ENCODE data around the gene FAAH. TPM values are rescaled to one million over a fixed set of nuclear protein-coding genes. Genes with fewer than 3 reads are reported as not detected.

FAAH gene
- total RNA-seq, 2 experiments from 2014 or later, result 3.1 to 3.9 TPM

DNA sequence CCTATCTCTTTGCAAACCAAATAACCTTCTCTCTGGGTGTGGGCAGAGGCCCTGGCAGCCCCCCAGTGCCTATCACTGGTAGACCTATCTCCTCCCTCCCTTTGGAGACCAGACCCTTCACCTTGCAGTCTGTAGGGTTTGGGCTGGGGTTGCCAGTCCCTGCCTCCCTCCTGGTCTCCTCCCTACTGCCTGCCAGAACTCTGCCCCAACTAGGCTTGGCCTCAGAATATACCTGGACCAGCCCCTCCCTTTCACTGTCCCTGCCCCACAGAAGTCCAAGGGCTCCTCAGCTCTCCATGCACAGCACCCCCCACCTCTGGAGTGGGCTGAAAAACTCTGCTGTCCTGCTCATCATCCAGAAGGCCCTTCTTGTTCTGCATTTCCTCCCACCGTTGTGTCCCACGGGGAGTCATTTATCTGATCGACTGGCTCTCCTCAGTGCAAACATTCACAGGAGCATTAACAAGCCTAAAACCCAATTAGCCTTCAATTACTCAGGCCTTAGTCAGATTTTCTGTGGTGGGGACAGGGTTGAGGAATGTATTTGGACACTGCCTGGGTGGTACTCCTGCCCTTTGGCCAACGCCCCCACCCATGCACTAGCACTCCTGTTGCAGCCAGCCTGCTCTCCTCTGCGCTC, 67.8 kb downstream of the FAAH start:
- H3K27ac Mint-ChIP-seq, result no peak overlapping the region
- peaks cover 55% of the 10 kb centered on the region for H3K27me3 Mint-ChIP-seq
- CTCF ChIA-PET, result interaction anchor here (1.0 kb wide), 1 partner anchor 20 kb away, joined by 4 read pairs; no protein-coding TSS in a partner anchor
- no peaks in the 10 kb centered on the region for H3K36me3 Mint-ChIP-seq
- H3K9me3 Mint-ChIP-seq (ENCODE audit: low read depth), result no peaks in the 10 kb centered on the region
- H3K4me3 Mint-ChIP-seq, result no peak overlapping the region
- peaks cover 2% of the 10 kb centered on the region for H3K4me1 Mint-ChIP-seq
- DNase-seq (no peak), ATAC-seq (no peak)

Other genes with a start within 250 kb of the FAAH start
- not detected for gene TSPAN1, start 219.2 kb upstream of the FAAH start, total RNA-seq
- gene P3R3URF, start 217.8 kb upstream of the FAAH start, total RNA-seq, result not detected
- gene POMGNT1, start 195.9 kb upstream of the FAAH start, total RNA-seq, result 10 to 100 TPM; 32.2 to 37.6 TPM
- not detected for gene LURAP1, start 191.0 kb upstream of the FAAH start, total RNA-seq
- 10 to 100 TPM; 57.2 to 85.3 TPM for gene RAD54L, start 146.6 kb upstream of the FAAH start, total RNA-seq
- 10 to 100 TPM; 33.4 to 44.7 TPM for gene LRRC41, start 90.7 kb upstream of the FAAH start, total RNA-seq
- 100 to 1,000 TPM; 279 to 302 TPM for gene UQCRH, start 90.6 kb upstream of the FAAH start, total RNA-seq
- gene NSUN4, start 53.5 kb upstream of the FAAH start, total RNA-seq, result 10 to 100 TPM; 20.6 to 26.7 TPM
- under 1 TPM in 1 of 2 experiments, not detected in 1; 0.15 TPM for gene DMBX1, start 95.5 kb downstream of the FAAH start, total RNA-seq
- not detected for gene KNCN, start 157.3 kb downstream of the FAAH start, total RNA-seq
- gene MKNK1, start 210.0 kb downstream of the FAAH start, total RNA-seq, result 10 to 100 TPM; 70.6 to 78.6 TPM
- 10 to 100 TPM; 18.3 to 20.7 TPM for gene MOB3C, start 222.5 kb downstream of the FAAH start, total RNA-seq

Measured in activated CD8-positive, alpha-beta memory T cell treated with anti-CD3 and anti-CD28 coated beads, Interleukin-2, amount 10 ng/mL, durations not matched to agents 7 days and 5 days (primary cell).